GM21447 (cell line): ENCODE data around the gene RNF123.
"Not testable (repeated sequence)": the region's sequence is repeated elsewhere in the genome, so short reads cannot be mapped to it uniquely, and the experiment has no call there.

Experiments used
- ATAC-seq: cut with Tn5 transposase; IDR thresholded peaks from one replicate; pipeline ENCODE4 v1.9.1; 2021; ENCODE audit not compliant: unreplicated experiment

RNF123 gene

DNA sequence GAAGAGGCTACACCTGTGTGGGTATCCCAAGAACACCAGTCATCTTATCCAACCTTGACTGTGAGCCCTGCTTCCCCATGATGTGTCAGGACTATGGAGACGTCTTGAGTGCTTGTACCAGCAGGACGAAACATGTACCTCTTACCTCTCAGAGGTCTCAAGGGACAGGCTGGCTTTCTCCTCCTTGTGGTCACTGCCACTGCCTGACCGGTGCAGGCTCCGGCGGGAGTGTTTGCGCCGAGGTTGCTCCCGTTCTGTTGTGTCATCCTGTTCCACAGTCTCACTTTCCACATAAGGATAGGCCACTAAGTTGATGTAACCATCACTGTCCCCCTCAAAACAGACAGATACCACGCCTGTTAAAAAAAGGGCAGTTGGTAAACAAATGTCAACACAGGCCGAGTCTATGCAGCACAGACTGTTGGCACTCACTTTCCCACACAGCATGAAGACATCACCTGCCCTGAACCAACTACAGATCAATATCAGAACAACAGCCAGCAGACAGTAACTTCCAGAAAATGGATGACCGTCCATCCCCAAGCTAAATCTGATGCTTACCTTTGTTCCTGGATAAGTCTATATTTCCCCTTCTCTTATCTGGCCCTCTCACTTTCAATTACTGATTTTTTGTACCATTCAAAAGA, 48.8 kb downstream of the RNF123 start:
- no peak for ATAC-seq

DNA sequence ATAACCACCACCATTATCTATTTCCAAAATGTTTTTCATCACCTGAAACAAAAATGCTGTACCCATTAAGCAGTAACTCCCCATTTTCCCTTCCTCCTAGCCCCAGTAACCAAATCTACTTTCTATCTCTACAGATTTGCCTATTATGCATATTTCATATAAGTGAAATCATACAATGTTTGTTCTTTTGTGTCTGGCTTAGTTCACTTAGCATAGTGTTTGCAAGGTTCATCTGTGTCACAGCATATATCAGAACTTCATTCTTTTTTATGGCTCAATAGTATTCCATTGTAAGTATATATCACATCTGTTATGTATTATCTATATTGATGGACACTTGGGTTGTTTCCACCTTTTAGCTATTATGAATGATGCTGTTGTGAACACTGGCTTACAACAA, 51.1 kb downstream of the RNF123 start:
- ATAC-seq, result no peak

- no peak for ATAC-seq
Measured at GRCh38 chr3:49745986-49746385, 56.6 kb downstream of the RNF123 start.

- no peak for ATAC-seq
Measured at GRCh38 chr3:49747792-49748480, 58.6 kb downstream of the RNF123 start.

GRCh38 chr3:49748874-49749273, 59.5 kb downstream of the RNF123 start:
- ATAC-seq, result not testable (repeated sequence)

DNA sequence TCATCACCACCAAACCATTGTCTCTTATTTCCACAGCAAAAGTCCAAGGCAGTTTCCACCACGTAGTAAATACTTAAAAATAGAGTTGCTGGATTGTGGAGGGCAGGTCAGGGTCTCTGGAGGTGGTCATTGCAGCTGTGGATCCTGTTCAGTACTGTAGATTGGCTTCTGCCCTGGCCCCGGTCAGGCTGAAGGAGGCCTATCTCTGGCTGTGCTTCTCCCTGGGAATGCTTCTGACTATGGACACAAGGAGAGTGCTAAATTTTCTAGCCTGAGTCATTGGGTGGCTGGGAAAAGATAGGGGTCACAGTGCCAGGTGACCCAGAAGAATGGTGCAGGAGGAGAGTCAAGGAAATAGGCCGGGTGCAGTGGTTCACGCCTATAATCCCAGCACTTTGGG, 60.7 kb downstream of the RNF123 start:
- no peak for ATAC-seq

- ATAC-seq, result no peak
Measured at GRCh38 chr3:49751501-49751900, 62.1 kb downstream of the RNF123 start.

DNA sequence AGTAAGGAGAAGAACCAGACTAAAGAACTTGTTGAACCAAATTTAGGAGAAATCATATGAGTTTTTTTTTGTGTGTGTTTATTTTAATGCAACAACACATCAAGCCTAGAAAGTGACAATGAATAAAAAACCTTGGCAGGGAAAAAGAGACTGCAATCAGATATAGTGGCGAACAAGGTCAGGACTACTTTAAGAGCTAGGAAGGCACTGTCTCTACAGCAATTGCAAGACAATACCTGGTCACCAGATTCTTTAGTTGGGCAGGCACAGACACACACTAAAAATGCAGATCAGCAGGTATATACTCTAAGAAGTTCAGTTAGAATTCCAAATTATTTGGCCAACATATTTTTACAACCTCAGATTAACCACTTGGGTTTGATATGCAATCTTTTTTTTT, 65.2 kb downstream of the RNF123 start:
- no peak for ATAC-seq

DNA sequence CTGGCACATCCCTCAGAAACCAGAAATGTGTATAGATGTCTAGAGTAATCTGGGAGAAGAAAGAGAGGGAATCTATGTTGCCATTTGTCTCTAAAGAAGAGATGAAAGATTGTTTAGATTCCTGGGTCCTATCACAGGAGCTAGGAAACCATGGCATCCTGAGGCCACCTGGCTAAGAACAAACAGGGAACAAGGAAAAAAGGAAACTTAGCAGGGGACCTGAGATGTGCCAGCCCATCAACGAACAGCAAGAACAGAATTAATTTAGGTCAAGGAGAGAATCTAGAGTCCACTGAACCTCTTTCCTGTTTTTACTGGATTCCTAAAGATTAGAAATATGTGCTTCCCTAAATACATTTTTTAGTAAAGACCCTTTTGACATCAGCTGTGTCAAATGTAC, 66.7 kb downstream of the RNF123 start:
- no peak for ATAC-seq

DNA sequence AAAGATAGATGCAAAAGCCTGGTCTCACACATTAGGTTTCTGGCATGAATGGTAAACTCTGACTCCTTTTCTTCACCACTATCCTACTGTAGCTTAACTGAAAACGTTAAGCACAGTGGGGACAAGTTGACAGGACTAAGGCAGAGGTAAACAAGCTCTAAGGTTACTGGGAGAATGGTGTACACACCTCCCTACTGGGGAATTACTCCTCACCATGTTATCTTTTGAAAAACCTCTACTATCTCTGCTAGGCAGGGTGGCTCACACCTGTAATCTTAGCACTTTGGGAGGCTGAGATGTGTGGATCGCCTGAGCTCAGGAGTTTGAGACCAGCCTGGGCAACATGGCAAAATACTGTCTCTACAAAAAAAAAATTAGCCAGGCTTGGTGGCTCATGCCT, 67.8 kb downstream of the RNF123 start:
- ATAC-seq, result no peak

DNA sequence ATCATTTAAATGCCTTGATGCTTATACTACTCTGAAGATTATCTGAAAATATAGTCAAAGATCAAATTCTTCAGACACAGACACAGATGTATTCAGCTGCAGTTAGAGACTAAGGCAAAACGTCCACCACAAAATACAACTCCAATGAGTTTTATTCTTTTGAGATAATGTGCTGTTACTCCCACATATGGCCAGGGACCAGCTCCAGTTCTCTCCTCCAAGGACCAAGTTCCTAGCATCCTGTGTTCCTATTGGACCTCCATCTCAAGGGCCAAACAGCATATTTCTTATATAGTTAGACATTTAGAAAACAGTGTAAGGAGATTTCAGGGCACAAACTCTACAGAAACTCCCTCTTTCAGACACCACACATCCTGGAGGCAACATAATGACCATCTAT, 69.9 kb downstream of the RNF123 start:
- ATAC-seq, result no peak

DNA sequence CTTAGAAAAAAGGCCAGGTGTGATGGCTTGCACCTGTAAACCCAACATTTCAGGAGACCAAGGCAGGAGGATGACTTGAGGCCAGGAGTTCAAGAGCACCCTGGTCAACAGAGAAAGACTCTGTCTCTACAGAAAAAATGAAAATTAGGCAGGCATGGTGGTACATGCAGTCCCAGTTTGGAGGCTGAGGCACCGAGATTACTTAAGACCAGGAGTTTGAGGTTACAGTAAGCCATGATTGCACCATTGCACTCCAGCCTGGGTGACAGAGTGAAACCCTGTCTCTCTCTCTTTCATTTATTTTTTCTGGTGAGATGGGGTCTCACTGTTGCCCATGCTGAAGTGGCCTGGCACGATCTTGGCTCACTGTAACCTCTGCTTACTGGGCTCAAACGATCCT, 72.3 kb downstream of the RNF123 start:
- ATAC-seq, result no peak

DNA sequence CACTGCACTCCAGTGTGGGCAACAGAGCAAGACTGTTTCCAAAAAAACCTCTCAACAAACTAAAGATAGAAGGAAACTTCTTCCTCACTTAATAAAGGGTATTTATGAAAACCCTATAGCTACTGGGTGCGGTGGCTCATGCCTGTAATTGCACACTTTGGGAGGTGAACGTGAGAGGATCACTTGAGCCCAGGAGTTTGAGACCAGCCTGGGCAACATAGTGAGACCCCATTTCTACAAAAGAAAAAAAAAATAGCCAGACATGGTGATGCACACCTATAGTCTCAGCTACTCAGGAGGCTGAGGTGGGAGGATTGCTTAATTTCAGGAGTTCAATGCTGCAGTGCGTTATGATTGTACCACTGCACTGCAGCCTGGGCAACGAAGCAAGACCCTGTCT, 74.6 kb downstream of the RNF123 start:
- no peak for ATAC-seq

GRCh38 chr3:49769286-49769915, 80.0 kb downstream of the RNF123 start:
- no peak for ATAC-seq

DNA sequence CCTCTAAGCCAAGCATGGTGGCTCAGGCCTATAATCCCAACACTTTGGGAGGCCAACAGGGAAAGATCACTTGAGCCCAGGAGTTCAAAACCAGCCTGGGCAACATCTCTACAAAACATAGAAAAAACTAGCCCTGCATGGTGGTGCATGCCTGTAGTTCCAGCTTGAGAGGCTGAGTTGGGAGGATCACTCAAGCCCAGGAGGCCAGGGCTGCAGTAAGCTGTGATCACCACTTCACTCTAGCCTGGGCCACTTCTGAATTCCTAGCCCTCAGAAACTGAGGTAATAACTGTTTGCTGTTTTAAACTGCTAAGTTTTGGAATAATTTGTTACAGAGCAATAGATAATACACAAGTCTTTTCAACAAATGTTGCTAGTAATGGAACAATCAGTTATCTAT, 80.6 kb downstream of the RNF123 start:
- no peak for ATAC-seq
